HG02970 (cell line): Measurements from ENCODE around the gene CLEC5A.
"Not testable (repeated sequence)": the region's sequence is repeated elsewhere in the genome, so short reads cannot be mapped to it uniquely, and the experiment has no call there.

ENCODE experiments used
- ATAC-seq: cut with Tn5 transposase; IDR thresholded peaks from one replicate; pipeline ENCODE4 v1.9.1; 2021; ENCODE audit warnings: mild to moderate bottlenecking, moderate library complexity, moderate number of reproducible peaks; ENCODE audit not compliant: unreplicated experiment, low FRiP score

CLEC5A gene

GRCh38 chr7:141949451-141949850, 2.7 kb upstream of the CLEC5A start:
- ATAC-seq = no peak

- ATAC-seq = no peak
Observed at GRCh38 chr7:141949021-141949420, 2.2 kb upstream of the CLEC5A start.

- ATAC-seq = no peak
Observed at GRCh38 chr7:141945356-141945755, 1.4 kb downstream of the CLEC5A start.

GRCh38 chr7:141944811-141945210, 2.0 kb downstream of the CLEC5A start:
- ATAC-seq = no peak

- ATAC-seq = no peak
Observed at GRCh38 chr7:141943846-141944245, 2.9 kb downstream of the CLEC5A start.

GRCh38 chr7:141941075-141941474, 5.7 kb downstream of the CLEC5A start:
- ATAC-seq = no peak

- no peak for ATAC-seq
Observed at GRCh38 chr7:141930211-141930610, 16.6 kb downstream of the CLEC5A start.

GRCh38 chr7:141928845-141929195, 18.0 kb downstream of the CLEC5A start:
- no peak for ATAC-seq

GRCh38 chr7:141928146-141928844, 18.5 kb downstream of the CLEC5A start:
- ATAC-seq = no peak

GRCh38 chr7:141920281-141920680, 26.5 kb downstream of the CLEC5A start:
- ATAC-seq = no peak

GRCh38 chr7:141916099-141916498, 30.7 kb downstream of the CLEC5A start, which contains the start of gene OR9A4:
Gene OR9A4, plus strand, starts transcription at chr7:141916399. Its CDS starts 2,477 bp downstream, at chr7:141918876.
- ATAC-seq = no peak

GRCh38 chr7:141915565-141915964, 31.2 kb downstream of the CLEC5A start:
- ATAC-seq = no peak

GRCh38 chr7:141911391-141911790, 35.4 kb downstream of the CLEC5A start:
- ATAC-seq = no peak

- no peak for ATAC-seq
Observed at GRCh38 chr7:141906285-141906684, 40.5 kb downstream of the CLEC5A start.

- ATAC-seq = not testable (repeated sequence)
Observed at GRCh38 chr7:141899366-141899765, 47.4 kb downstream of the CLEC5A start.

- no peak for ATAC-seq
Observed at GRCh38 chr7:141891336-141891735, 55.4 kb downstream of the CLEC5A start.

- no peak for ATAC-seq
Observed at GRCh38 chr7:141889321-141889720, 57.5 kb downstream of the CLEC5A start.

GRCh38 chr7:141884539-141885225, 62.1 kb downstream of the CLEC5A start:
- ATAC-seq = peak; percentile 48

GRCh38 chr7:141880960-141881359, 65.8 kb downstream of the CLEC5A start:
- no peak for ATAC-seq

- ATAC-seq = no peak
Observed at GRCh38 chr7:141877365-141877764, 69.4 kb downstream of the CLEC5A start.
